ENCODE results near the gene DMAP1.

DMAP1 gene

GRCh38 chr1:44251989-44252671, 38.9 kb downstream of the DMAP1 start:
- no peak for DNase-seq (ENCODE audit: extremely low read depth in 1 of 2, low read depth in 1 of 2)

DNA sequence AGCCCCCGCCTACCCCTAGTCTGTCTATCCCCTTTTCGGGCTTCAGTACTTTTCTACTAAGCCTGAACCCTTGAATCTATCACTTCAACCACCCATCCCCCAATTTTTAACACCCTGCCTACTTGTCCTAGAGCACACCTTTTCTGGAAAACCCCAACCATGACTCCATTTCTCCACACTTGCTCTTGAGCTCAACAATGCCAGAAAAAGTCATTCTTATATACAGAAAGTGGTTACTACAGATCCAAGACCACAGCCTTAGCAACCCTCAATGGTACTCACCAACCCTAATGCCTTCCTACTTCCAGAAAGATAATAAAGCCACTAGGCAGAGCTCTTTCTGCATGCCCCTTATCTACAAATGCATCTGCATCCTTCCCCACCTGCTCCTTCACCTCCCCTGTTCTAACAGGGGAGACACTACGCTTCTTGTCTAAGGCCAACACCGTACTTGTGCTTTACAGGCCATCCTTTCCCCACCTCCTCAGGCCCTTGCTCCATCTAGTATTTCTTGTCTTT, 41.2 kb downstream of the DMAP1 start:
- DNase-seq (ENCODE audit: extremely low read depth in 1 of 2, low read depth in 1 of 2): no peak

DNA sequence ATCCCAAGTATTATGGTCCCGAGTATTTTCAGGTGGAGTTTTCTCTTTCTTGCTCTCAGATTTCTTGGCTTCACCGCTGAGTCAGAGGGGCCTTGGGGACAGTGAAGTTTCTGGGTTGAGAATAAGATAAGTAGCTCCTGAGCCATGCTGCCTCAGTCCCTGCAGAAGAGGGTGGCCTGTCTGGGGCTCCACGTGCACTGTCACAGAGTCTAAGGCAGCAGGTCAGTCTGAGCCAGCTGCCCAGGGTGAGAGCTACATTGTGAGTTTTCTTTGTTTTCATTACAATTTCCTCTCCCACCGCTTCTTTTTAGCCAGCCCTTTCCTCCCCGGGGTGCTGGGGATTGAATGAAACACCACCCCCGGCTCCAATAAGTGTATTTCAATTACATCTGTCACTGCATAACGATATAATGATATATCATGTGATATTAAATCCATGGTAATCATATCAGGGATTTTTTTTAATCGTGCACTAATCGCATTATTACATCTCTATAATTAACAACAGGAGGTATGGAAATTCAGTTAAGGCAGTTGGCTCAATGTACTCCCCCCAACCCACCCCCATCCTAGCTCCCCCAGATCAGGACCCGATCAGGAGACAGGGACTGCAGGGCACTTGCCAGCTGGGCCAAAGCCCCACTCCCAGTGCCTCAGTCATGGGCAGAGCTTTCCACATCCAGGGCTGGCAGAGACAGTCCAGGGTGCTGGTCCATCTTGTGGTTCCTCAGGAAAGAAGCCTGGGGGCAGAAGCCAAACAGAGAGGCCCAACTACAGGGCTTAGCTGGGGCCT, 43.7 kb downstream of the DMAP1 start:
- DNase-seq (ENCODE audit: extremely low read depth in 1 of 2, low read depth in 1 of 2): no peak

DNA sequence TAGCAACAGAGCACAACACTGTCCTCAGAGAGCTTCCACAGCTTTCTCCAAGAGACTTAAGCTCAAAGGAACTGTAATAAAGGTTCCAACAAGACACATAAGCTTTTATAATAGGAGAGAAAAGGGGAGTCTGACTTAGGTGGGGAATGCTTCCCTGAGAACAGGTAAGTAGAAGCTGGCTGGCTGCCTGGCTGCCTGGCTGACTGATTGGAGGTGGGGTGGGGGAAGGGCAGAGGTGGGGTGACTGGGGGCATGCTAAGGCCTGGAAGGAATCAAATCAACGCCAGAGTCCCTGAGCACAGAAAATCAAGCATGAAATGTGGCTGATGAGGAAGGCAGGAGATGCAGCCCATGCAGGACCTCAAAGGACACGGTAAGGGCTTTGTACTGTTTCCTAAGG, 45.8 kb downstream of the DMAP1 start:
- no peak for DNase-seq (ENCODE audit: extremely low read depth in 1 of 2, low read depth in 1 of 2)

DNA sequence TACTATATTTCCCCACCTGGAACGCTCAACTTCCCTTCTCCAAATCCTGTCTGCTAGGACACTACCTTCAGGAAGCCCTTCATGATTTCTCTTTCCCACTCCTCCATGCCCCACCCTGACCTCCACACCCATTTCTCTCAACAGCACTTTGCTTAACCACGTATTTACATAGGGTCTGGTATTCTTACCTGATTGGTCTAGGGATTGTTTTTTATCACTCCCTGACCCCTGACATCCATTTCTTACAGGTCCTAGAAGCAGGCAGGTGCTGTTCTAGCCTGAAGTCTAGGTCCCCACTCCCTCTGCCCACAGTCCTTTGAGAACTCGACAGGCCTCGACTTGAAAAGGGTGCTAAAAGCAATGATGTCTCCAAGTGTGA, 47.5 kb downstream of the DMAP1 start:
- no peak for DNase-seq (ENCODE audit: extremely low read depth in 1 of 2, low read depth in 1 of 2)

DNA sequence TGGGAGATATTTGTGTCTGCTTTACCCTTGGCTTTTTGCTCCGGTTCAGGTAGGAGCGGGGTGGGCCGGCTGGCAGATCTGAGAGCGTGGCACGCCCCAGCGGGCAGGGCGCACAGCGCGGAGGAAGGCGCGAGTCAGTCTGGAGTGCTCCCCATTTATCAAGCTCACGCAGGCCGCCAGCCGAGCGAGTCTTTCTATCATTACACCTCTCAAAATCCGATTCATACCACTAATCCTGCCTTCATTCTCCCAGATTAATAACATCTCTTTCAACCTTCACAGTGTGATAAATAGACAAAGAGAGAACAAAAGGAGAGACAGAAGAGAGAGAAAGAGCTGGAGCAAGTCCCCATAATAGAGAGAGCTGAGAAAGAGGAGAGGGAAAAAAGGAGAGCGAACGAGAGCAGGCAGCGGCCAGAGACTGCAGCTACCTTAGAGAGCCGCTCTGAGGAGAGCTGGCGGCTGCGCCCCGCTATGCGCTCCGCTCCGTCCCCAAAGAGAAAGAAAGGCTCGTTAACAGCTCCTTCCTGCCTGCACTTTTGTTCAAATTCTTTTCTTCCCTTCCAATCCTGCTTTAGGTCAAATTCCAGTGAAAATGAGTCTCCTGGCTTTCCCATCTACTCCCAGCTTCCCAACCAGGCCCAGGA, 48.0 kb downstream of the DMAP1 start:
- DNase-seq (ENCODE audit: extremely low read depth in 1 of 2, low read depth in 1 of 2): no peak

DNA sequence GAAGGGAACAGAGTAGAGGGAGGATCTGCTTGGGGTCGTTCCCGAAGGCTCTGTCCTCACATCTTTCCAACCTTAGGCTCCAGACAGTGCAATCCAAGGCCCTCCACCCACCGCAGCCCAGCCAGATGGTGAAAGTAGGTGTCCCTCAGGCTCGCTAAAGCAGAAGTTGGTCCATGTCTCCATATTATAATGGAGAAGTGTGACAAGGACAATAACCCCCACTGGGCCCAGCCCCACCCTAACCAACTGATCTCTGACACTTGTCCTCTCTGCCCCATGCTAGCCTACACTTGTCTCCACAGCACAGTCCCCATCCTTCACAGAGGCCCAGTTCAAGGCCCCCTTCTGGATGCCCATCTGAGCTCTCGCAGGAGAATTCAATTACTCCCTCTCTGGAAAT, 48.7 kb downstream of the DMAP1 start:
- no peak for DNase-seq (ENCODE audit: extremely low read depth in 1 of 2, low read depth in 1 of 2)

DNA sequence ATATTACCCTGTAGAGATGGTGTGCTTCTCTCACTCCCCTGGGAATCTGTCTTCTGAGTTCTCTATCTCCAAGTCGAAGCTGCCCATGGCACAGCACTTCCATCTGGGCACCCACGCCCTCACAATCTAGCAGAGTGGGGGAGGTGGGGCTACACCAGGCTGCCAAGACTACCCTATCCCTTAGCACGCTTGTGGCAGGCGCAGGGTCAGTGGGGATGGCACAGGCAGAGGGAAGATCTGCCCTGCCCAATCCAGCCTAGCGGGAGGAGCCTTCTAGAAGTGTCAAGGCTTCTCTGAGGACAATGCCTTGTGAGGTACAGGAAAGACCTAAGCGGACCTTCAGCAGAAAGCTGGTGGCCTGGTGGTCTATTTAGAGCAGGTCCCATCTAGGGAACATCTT, 49.1 kb downstream of the DMAP1 start:
- DNase-seq (ENCODE audit: extremely low read depth in 1 of 2, low read depth in 1 of 2): no peak

- DNase-seq (ENCODE audit: extremely low read depth in 1 of 2, low read depth in 1 of 2): no peak
Observed at GRCh38 chr1:44262816-44263567, 49.7 kb downstream of the DMAP1 start.

DNA sequence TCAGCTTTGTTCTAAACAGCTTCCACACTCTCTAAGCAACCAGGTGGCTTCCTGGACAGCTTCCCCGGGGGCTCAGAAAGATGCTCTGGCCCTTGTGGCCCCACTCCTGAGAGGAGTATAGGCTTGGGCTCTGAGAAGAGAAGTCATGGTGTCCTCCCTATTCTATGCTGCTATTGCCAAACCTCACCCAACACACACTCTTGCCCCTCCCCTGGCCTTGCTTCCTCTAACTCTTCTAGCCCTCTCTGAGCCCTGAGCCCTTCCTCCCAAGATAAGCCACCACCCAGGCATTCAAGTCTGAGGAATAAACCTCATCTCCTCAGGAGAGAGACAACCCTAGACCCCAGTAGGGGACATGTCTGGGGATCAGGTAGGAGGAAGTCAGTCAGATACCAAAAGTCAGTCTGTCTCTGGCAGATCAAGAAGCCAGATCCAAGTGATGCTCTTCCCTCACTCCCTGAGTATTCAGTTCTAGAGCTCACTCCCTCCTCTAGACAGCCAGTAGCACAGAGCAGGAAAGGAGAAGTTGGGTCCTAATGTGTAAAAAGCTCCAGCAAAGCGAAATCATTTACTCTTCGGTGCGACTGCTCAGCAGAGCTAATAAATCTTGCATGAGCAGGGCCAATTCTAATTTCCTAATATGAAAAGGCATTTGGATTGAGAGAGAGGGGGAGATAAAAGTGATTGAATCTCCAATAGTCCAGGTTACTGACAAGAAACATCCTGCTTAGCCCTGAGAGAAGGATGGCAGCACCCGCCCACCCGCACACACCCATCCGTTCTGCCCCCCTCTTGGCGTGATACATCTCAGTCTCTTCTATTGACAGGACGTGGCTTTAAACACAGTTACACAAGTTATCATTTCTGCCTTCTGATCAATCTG, 50.5 kb downstream of the DMAP1 start:
- no peak for DNase-seq (ENCODE audit: extremely low read depth in 1 of 2, low read depth in 1 of 2)

- DNase-seq (ENCODE audit: extremely low read depth in 1 of 2, low read depth in 1 of 2): no peak
Observed at GRCh38 chr1:44264451-44264771, 51.1 kb downstream of the DMAP1 start.

GRCh38 chr1:44265656-44266358, 52.5 kb downstream of the DMAP1 start:
- no peak for DNase-seq (ENCODE audit: extremely low read depth in 1 of 2, low read depth in 1 of 2)

GRCh38 chr1:44266400-44267344, 53.4 kb downstream of the DMAP1 start:
- no peak for DNase-seq (ENCODE audit: extremely low read depth in 1 of 2, low read depth in 1 of 2)

GRCh38 chr1:44267438-44267837, 54.2 kb downstream of the DMAP1 start:
- no peak for DNase-seq (ENCODE audit: extremely low read depth in 1 of 2, low read depth in 1 of 2)

DNA sequence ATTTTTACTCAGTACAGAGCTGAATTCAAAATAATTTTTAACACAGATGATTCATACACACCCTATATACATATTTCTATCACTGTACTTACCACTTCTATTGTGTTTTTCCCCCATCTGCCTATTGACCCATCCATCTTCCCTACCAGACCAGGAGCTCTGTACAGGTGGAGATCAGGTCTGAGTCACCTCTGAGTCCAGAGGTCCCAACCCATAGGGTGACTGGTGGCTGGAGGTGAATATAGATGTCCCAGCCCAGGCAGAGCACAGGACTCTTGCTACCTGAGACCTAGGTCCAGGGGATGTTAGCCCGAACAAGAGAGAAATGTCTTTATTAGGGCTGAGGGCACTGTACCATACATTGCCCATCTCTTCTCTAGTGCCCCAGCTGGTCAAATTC, 54.8 kb downstream of the DMAP1 start:
- no peak for DNase-seq (ENCODE audit: extremely low read depth in 1 of 2, low read depth in 1 of 2)
